Superior temporal gyrus (tissue), 1 donor: ENCODE results near the gene BLID.

Experiments
- DNase-seq: peaks from one replicate; pipeline ENCODE4 v3.0.0-alpha.2; 2016; ENCODE audit errors: extremely low spot score

Gene BLID

GRCh38 chr11:122081073-122081472, 34.9 kb downstream of the BLID start:
- no peak for DNase-seq

- DNase-seq, result peak; percentile 90
These were observed 38.6 kb downstream of the BLID start for GRCh38 chr11:122077459-122077858.

- peak; percentile 85 for DNase-seq
These were observed 39.4 kb downstream of the BLID start for GRCh38 chr11:122076512-122077120.

GRCh38 chr11:122075016-122075415, 41.0 kb downstream of the BLID start:
- no peak for DNase-seq

GRCh38 chr11:122074022-122074421, 42.0 kb downstream of the BLID start:
- peak; percentile 12 for DNase-seq

- DNase-seq, result peak; percentile 76
These were observed 44.3 kb downstream of the BLID start for GRCh38 chr11:122071709-122072202.

- peak; percentile 88 for DNase-seq
These were observed 46.2 kb downstream of the BLID start for GRCh38 chr11:122069707-122070360.

- peak; percentile 24 for DNase-seq
These were observed 47.2 kb downstream of the BLID start for GRCh38 chr11:122068837-122069236.

GRCh38 chr11:122068141-122068540, 47.9 kb downstream of the BLID start:
- no peak for DNase-seq
